ENCODE results near the gene SERPINB2.

Gene SERPINB2

GRCh38 chr18:63858456-63858855 is 29.0 kb upstream of the SERPINB2 start:
- ATAC-seq: no peak
- TF ChIP-seq, protein P1, sequence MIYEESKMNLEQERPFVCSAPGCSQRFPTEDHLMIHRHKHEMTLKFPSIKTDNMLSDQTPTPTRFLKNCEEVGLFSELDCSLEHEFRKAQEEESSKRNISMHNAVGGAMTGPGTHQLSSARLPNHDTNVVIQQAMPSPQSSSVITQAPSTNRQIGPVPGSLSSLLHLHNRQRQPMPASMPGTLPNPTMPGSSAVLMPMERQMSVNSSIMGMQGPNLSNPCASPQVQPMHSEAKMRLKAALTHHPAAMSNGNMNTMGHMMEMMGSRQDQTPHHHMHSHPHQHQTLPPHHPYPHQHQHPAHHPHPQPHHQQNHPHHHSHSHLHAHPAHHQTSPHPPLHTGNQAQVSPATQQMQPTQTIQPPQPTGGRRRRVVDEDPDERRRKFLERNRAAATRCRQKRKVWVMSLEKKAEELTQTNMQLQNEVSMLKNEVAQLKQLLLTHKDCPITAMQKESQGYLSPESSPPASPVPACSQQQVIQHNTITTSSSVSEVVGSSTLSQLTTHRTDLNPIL (CRISPR knock-in tag; IDR thresholded peaks at IDR 0.05; ENCODE audit: low read depth): no peak
- TF ChIP-seq ZFP3 (CRISPR knock-in tag; IDR thresholded peaks at IDR 0.05) (no peak), ISL1 (CRISPR knock-in tag; IDR thresholded peaks at IDR 0.05) (no peak), ZC3H10 (CRISPR knock-in tag; IDR thresholded peaks at IDR 0.05) (no peak), ARNTL (CRISPR knock-in tag; IDR thresholded peaks at IDR 0.05; ENCODE audit: borderline replicate concordance, low read depth) (no peak), TOX (CRISPR knock-in tag; IDR thresholded peaks at IDR 0.05; ENCODE audit: borderline replicate concordance) (no peak)

GRCh38 chr18:63859781-63860475 is 27.6 kb upstream of the SERPINB2 start:
- ATAC-seq: no peak
- no peak for TF ChIP-seq ZC3H10 (CRISPR knock-in tag; IDR thresholded peaks at IDR 0.05)
- no peak for TF ChIP-seq TSHZ2 (CRISPR knock-in tag; IDR thresholded peaks at IDR 0.05)
- no peak for TF ChIP-seq RARB (CRISPR knock-in tag; IDR thresholded peaks at IDR 0.05)
- TF ChIP-seq ZFP3 (CRISPR knock-in tag; IDR thresholded peaks at IDR 0.05): no peak
- no peak for TF ChIP-seq ESRRG (CRISPR knock-in tag; IDR thresholded peaks at IDR 0.05)
- no peak for TF ChIP-seq OSR1 (CRISPR knock-in tag; IDR thresholded peaks at IDR 0.05)
- no peak for TF ChIP-seq POU6F1 (CRISPR knock-in tag; IDR thresholded peaks at IDR 0.05; ENCODE audit: borderline replicate concordance, low read depth)

DNA sequence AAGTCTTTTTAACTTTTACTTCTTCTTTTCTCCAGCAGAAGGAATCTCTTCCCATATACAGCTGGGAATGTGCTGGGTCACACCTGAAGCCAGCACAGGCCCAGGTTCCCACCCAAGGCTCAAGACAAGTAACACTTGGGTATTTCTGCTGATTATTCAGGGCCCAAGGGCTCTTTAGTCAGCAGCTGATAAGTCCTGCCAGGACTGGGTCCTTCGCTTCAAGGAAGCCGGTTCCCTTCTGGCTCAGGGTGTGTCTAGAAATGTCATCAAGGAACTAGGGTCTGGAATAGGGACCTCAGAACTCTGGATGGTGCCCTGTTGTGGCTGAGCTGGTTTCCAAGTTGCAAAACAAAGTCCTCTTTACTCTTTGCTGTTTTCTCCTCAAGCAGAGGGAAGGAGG is 27.0 kb upstream of the SERPINB2 start:
- ATAC-seq: no peak

DNA sequence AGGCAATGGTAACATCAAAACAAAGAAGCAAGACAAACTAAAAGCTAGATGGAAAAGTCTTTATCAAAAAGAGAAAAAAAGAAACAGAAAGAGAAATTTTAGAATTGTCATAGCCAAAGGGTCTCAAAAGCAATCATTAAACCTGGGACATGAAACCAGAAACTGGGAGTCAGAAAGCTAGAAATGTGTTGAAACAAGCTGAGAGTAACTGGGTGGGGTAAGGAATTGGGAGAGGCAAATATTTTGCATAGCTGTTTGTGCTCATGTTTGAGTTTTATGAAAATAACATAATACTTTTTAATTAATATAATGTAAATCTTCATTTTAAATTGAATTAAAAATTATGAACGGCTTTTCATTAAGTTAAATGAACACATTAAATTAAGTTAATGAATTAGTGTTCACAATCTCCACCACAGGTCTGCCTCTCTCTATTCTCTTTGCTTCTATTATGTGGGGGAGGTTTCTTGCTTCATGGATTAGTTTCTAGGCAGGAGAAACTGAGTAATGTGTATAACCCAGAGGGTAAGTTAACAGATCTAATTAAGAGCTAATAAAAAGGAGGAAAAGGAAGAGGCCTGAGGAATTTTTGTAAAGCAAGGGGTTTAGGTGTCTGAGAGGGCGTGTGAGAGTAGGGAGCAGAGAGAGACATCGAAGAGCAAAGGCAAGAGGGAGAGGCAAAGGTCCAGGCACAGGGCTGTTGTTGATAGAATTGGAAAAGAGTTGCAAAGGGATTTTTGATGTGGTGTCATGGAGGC is 20.0 kb upstream of the SERPINB2 start:
- no peak for ATAC-seq
- no peak for TF ChIP-seq ZNF70 (CRISPR knock-in tag; IDR thresholded peaks at IDR 0.05)

More for the DNA sequence above, 27.0 kb upstream of the SERPINB2 start:
- TF ChIP-seq TCF4 (CRISPR knock-in tag; IDR thresholded peaks at IDR 0.05; ENCODE audit: borderline replicate concordance) (no peak), ZNF70 (CRISPR knock-in tag; IDR thresholded peaks at IDR 0.05) (no peak), ISL1 (CRISPR knock-in tag; IDR thresholded peaks at IDR 0.05) (no peak), ZNF8 (CRISPR knock-in tag; IDR thresholded peaks at IDR 0.05) (no peak), ZNF565 (CRISPR knock-in tag; conservative IDR thresholded peaks at IDR 0.05; ENCODE audit: low read depth) (no peak), PATZ1 (CRISPR knock-in tag; IDR thresholded peaks at IDR 0.05; ENCODE audit: borderline replicate concordance) (no peak)

DNA sequence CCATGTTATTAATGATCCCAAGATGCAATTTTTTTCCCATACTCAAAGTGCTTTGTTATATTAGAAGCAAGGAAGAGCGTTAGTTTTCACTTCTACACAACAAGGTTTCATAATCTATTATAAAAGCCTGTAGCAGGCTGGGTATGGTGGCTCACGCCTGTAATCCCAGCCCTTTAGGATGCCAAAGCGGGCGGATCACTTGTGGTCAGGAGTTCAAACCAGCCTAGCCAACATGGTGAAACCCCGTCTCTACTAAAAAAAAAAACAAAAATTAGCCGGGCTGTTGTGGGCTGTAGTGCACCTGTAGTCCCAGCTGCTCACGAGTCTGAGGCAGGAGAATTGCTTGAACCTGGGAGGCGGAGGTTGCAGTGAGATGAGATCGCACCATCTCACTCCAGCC is 19.0 kb upstream of the SERPINB2 start:
- ATAC-seq: no peak
- TF ChIP-seq ZC3H10 (CRISPR knock-in tag; IDR thresholded peaks at IDR 0.05) (no peak), TCF4 (CRISPR knock-in tag; IDR thresholded peaks at IDR 0.05; ENCODE audit: borderline replicate concordance) (no peak), BACH2 (CRISPR knock-in tag; IDR thresholded peaks at IDR 0.05; ENCODE audit: borderline replicate concordance) (no peak), ZFP3 (CRISPR knock-in tag; IDR thresholded peaks at IDR 0.05) (no peak), ZNF70 (CRISPR knock-in tag; IDR thresholded peaks at IDR 0.05) (no peak), PATZ1 (CRISPR knock-in tag; IDR thresholded peaks at IDR 0.05; ENCODE audit: borderline replicate concordance) (no peak), POU6F1 (CRISPR knock-in tag; IDR thresholded peaks at IDR 0.05; ENCODE audit: borderline replicate concordance, low read depth) (no peak), CSDC2 (CRISPR knock-in tag; IDR thresholded peaks at IDR 0.05) (no peak)
